Activated naive CD4-positive, alpha-beta T cell treated with anti-CD3 and anti-CD28 coated beads, Interleukin-2, amount 10 ng/mL, durations not matched to agents 7 days and 5 days (primary cell): Measurements from ENCODE around the gene CSTF3.
"Not testable (repeated sequence)": the region's sequence is repeated elsewhere in the genome, so short reads cannot be mapped to it uniquely, and the experiment has no call there.

Experiments
- CTCF ChIA-PET: fragments of 350-600 bp; sonication (Branson Sonifier 250); formaldehyde crosslinking; loops from one replicate; lab custom pipeline; 2021; ENCODE audit warnings: antibody characterized with exemption; lab: Charles Lee
- DNase-seq: peaks from one replicate; pipeline ENCODE4 v3.0.0-alpha.2; 2020
- H3K27ac Mint-ChIP-seq: one replicate; pipeline ENCODE4 v1.8.0; 2021; ENCODE audit warnings: mild to moderate bottlenecking, moderate library complexity, mixed read lengths
- H3K27me3 Mint-ChIP-seq: one replicate; pipeline ENCODE4 v1.8.0; 2021; ENCODE audit warnings: mild to moderate bottlenecking, mixed read lengths
- H3K36me3 Mint-ChIP-seq: one replicate; pipeline ENCODE4 v1.8.0; 2021; ENCODE audit warnings: mixed read lengths
- H3K4me1 Mint-ChIP-seq: one replicate; pipeline ENCODE4 v1.8.0; 2021; ENCODE audit warnings: mixed read lengths
- H3K4me3 Mint-ChIP-seq: one replicate; pipeline ENCODE4 v1.8.0; 2021; ENCODE audit warnings: mild to moderate bottlenecking, moderate library complexity, mixed read lengths
- H3K9me3 Mint-ChIP-seq: one replicate; pipeline ENCODE4 v1.8.0; 2021; ENCODE audit warnings: mixed read lengths

The CSTF3 gene

GRCh38 chr11:33135768-33136443 lies 25.4 kb downstream of the CSTF3 start:
- Mint-ChIP-seq H3K4me3 (no peak overlapping the region), H3K36me3 (peaks cover 24% of the 10 kb centered on the region), H3K4me1 (peaks cover 17% of the 10 kb centered on the region), H3K27ac (no peak overlapping the region), H3K27me3 (no peaks in the 10 kb centered on the region), H3K9me3 (no peaks in the 10 kb centered on the region)
- DNase-seq: no peak
- CTCF ChIA-PET: interaction anchor here (1.5 kb wide), 1 partner anchor 71 kb away, joined by 4 read pairs; no protein-coding TSS in a partner anchor

- CTCF ChIA-PET: interaction anchor here (0.6 to 1.5 kb wide), 2 partner anchors 23 to 70 kb away, joined by 3 to 4 read pairs; no protein-coding TSS in a partner anchor
- no peak for DNase-seq
- Mint-ChIP-seq H3K27me3 (no peaks in the 10 kb centered on the region), H3K4me1 (peaks cover 17% of the 10 kb centered on the region), H3K36me3 (peaks cover 22% of the 10 kb centered on the region), H3K4me3 (no peak overlapping the region), H3K9me3 (no peaks in the 10 kb centered on the region), H3K27ac (no peak overlapping the region)
Measured at GRCh38 chr11:33135216-33135615, 26.1 kb downstream of the CSTF3 start.

GRCh38 chr11:33134276-33134675 lies 27.0 kb downstream of the CSTF3 start:
- Mint-ChIP-seq H3K27ac (no peak overlapping the region), H3K27me3 (no peaks in the 10 kb centered on the region), H3K4me3 (no peak overlapping the region), H3K9me3 (no peaks in the 10 kb centered on the region), H3K4me1 (peaks cover 17% of the 10 kb centered on the region), H3K36me3 (peaks cover 17% of the 10 kb centered on the region)
- DNase-seq: no peak
- CTCF ChIA-PET: no interaction called here

GRCh38 chr11:33133761-33134160 lies 27.5 kb downstream of the CSTF3 start:
- CTCF ChIA-PET: no interaction called here
- H3K27me3 Mint-ChIP-seq: no peaks in the 10 kb centered on the region
- H3K4me3 Mint-ChIP-seq: no peak overlapping the region
- H3K36me3 Mint-ChIP-seq: peaks cover 17% of the 10 kb centered on the region
- DNase-seq: no peak
- H3K9me3 Mint-ChIP-seq: no peaks in the 10 kb centered on the region
- H3K27ac Mint-ChIP-seq: no peak overlapping the region
- peaks cover 19% of the 10 kb centered on the region for H3K4me1 Mint-ChIP-seq

- H3K4me3 Mint-ChIP-seq: no peak overlapping the region
- CTCF ChIA-PET: no interaction called here
- no peaks in the 10 kb centered on the region for H3K9me3 Mint-ChIP-seq
- H3K27me3 Mint-ChIP-seq: no peaks in the 10 kb centered on the region
- peaks cover 21% of the 10 kb centered on the region for H3K4me1 Mint-ChIP-seq
- H3K27ac Mint-ChIP-seq: no peak overlapping the region
- no peak for DNase-seq
- H3K36me3 Mint-ChIP-seq: peaks cover 14% of the 10 kb centered on the region
Measured at GRCh38 chr11:33132510-33132909, 28.8 kb downstream of the CSTF3 start.

- DNase-seq: no peak
- no peak overlapping the region for H3K4me3 Mint-ChIP-seq
- no peak overlapping the region for H3K27ac Mint-ChIP-seq
- peaks cover 12% of the 10 kb centered on the region for H3K4me1 Mint-ChIP-seq
- peaks cover 7% of the 10 kb centered on the region for H3K36me3 Mint-ChIP-seq
- CTCF ChIA-PET: no interaction called here
- H3K9me3 Mint-ChIP-seq: no peaks in the 10 kb centered on the region
- H3K27me3 Mint-ChIP-seq: no peaks in the 10 kb centered on the region
Measured at GRCh38 chr11:33128739-33129138, 32.5 kb downstream of the CSTF3 start.

- CTCF ChIA-PET: interaction anchor here (0.9 kb wide), 1 partner anchor 21 kb away, joined by 4 read pairs; no protein-coding TSS in a partner anchor
- no peaks in the 10 kb centered on the region for H3K9me3 Mint-ChIP-seq
- no peak for DNase-seq
- H3K27ac Mint-ChIP-seq: no peak overlapping the region
- H3K4me1 Mint-ChIP-seq: peaks cover 8% of the 10 kb centered on the region
- H3K36me3 Mint-ChIP-seq: peaks cover 3% of the 10 kb centered on the region
- H3K4me3 Mint-ChIP-seq: no peak overlapping the region
- H3K27me3 Mint-ChIP-seq: no peaks in the 10 kb centered on the region
Measured at GRCh38 chr11:33125611-33126010, 35.7 kb downstream of the CSTF3 start.

- Mint-ChIP-seq H3K4me3 (no peak overlapping the region), H3K4me1 (peaks cover 8% of the 10 kb centered on the region), H3K27me3 (no peaks in the 10 kb centered on the region), H3K27ac (no peak overlapping the region), H3K36me3 (peaks cover 3% of the 10 kb centered on the region), H3K9me3 (no peaks in the 10 kb centered on the region)
- no peak for DNase-seq
- CTCF ChIA-PET: interaction anchor here (0.6 kb wide), 1 partner anchor 55 kb away, joined by 3 read pairs; no protein-coding TSS in a partner anchor
Measured at GRCh38 chr11:33125025-33125424, 36.3 kb downstream of the CSTF3 start.

GRCh38 chr11:33122696-33123095 lies 38.6 kb downstream of the CSTF3 start:
- H3K4me3 Mint-ChIP-seq, H3K4me1 Mint-ChIP-seq, H3K36me3 Mint-ChIP-seq, H3K27me3 Mint-ChIP-seq, CTCF ChIA-PET, H3K27ac Mint-ChIP-seq, H3K9me3 Mint-ChIP-seq, DNase-seq: not testable (repeated sequence)

GRCh38 chr11:33116535-33116934 lies 44.7 kb downstream of the CSTF3 start:
- Mint-ChIP-seq H3K27ac (no peak overlapping the region), H3K36me3 (peaks cover 2% of the 10 kb centered on the region), H3K4me3 (no peak overlapping the region), H3K4me1 (no peaks in the 10 kb centered on the region), H3K9me3 (no peaks in the 10 kb centered on the region), H3K27me3 (no peaks in the 10 kb centered on the region)
- CTCF ChIA-PET: no interaction called here
- DNase-seq: no peak

- Mint-ChIP-seq H3K9me3 (no peaks in the 10 kb centered on the region), H3K4me3 (no peak overlapping the region), H3K27ac (no peak overlapping the region), H3K36me3 (peaks cover 4% of the 10 kb centered on the region), H3K4me1 (no peaks in the 10 kb centered on the region), H3K27me3 (no peaks in the 10 kb centered on the region)
- no peak for DNase-seq
- CTCF ChIA-PET: interaction anchor here (0.6 kb wide), 1 partner anchor 303 kb away, joined by 4 read pairs; no protein-coding TSS in a partner anchor
Measured at GRCh38 chr11:33110083-33110482, 51.2 kb downstream of the CSTF3 start.

GRCh38 chr11:33109294-33109895 lies 51.9 kb downstream of the CSTF3 start:
- CTCF ChIA-PET: no interaction called here
- Mint-ChIP-seq H3K36me3 (peaks cover 4% of the 10 kb centered on the region), H3K27me3 (no peaks in the 10 kb centered on the region), H3K27ac (no peak overlapping the region), H3K4me1 (no peaks in the 10 kb centered on the region), H3K4me3 (no peak overlapping the region), H3K9me3 (no peaks in the 10 kb centered on the region)
- no peak for DNase-seq

- Mint-ChIP-seq H3K4me1 (no peaks in the 10 kb centered on the region), H3K4me3 (no peak overlapping the region), H3K9me3 (no peaks in the 10 kb centered on the region), H3K27me3 (no peaks in the 10 kb centered on the region), H3K36me3 (peaks cover 29% of the 10 kb centered on the region), H3K27ac (no peak overlapping the region)
- no peak for DNase-seq
- CTCF ChIA-PET: interaction anchor here (0.8 kb wide), 1 partner anchor 219 kb away, joined by 4 read pairs; no protein-coding TSS in a partner anchor
Measured at GRCh38 chr11:33103836-33104235, 57.4 kb downstream of the CSTF3 start.

GRCh38 chr11:33094157-33094556 lies 67.1 kb downstream of the CSTF3 start:
- Mint-ChIP-seq H3K4me1 (no peaks in the 10 kb centered on the region), H3K9me3 (no peaks in the 10 kb centered on the region), H3K4me3 (no peak overlapping the region), H3K27me3 (no peaks in the 10 kb centered on the region), H3K27ac (no peak overlapping the region), H3K36me3 (peaks cover 36% of the 10 kb centered on the region)
- CTCF ChIA-PET: interaction anchor here (0.8 to 1.0 kb wide), 2 partner anchors 9 to 43 kb away, joined by 3 read pairs; no protein-coding TSS in a partner anchor
- DNase-seq: no peak

GRCh38 chr11:33089776-33090175 lies 71.5 kb downstream of the CSTF3 start:
- Mint-ChIP-seq H3K4me3 (no peak overlapping the region), H3K36me3 (peaks cover 44% of the 10 kb centered on the region), H3K27me3 (no peaks in the 10 kb centered on the region), H3K27ac (no peak overlapping the region), H3K9me3 (no peaks in the 10 kb centered on the region), H3K4me1 (no peaks in the 10 kb centered on the region)
- DNase-seq: no peak
- CTCF ChIA-PET: interaction anchor here (0.7 to 1.4 kb wide), 2 partner anchors 17 to 223 kb away, joined by 3 to 4 read pairs; no protein-coding TSS in a partner anchor
